Astrocyte (in vitro differentiated cells and primary cell): Measurements from ENCODE around the gene OR2AP1. TPM values are rescaled to one million over a fixed set of nuclear protein-coding genes. Genes with fewer than 3 reads are reported as not detected.
"Not testable (repeated sequence)": the region's sequence is repeated elsewhere in the genome, so short reads cannot be mapped to it uniquely, and the experiment has no call there.

Experiments
- DNase-seq: peaks from one replicate; pipeline ENCODE4 v3.0.0-alpha.2; 2010; ENCODE audit warnings: low read depth
- FAIRE-seq: peaks from 2 replicates; lab custom pipeline; 2011; peaks lifted over from hg19 to GRCh38; lab: Jason Lieb, UNC
- H2AFZ ChIP-seq: 2 replicates; pipeline ENCODE4 v1.6.0; 2012; ENCODE audit warnings: low read depth, low read length, inconsistent platforms
- H3K27ac ChIP-seq: 2 replicates; pipeline ENCODE4 v1.5.1; 2011; ENCODE audit warnings: low read depth, low read length, inconsistent platforms
- H3K27me3 ChIP-seq: 2 replicates; pipeline ENCODE4 v1.6.0; 2011; ENCODE audit warnings: low read length, inconsistent platforms; ENCODE audit not compliant: insufficient read depth
- H3K36me3 ChIP-seq: 2 replicates; pipeline ENCODE4 v1.5.1; 2011; ENCODE audit warnings: low read length, inconsistent platforms; ENCODE audit not compliant: insufficient read depth
- H3K4me1 ChIP-seq: 2 replicates; pipeline ENCODE4 v1.5.1; 2011; ENCODE audit warnings: low read length, inconsistent platforms; ENCODE audit not compliant: insufficient read depth
- H3K4me2 ChIP-seq: 2 replicates; pipeline ENCODE4 v1.6.0; 2012; ENCODE audit warnings: low read length, inconsistent platforms
- H3K4me3 ChIP-seq: 2 replicates; pipeline ENCODE4 v1.5.1; 2011; ENCODE audit warnings: low read depth, mild to moderate bottlenecking, low read length, inconsistent platforms; ENCODE audit not compliant: insufficient read depth
- H3K79me2 ChIP-seq: 2 replicates; pipeline ENCODE4 v1.6.0; 2012; ENCODE audit warnings: mild to moderate bottlenecking, low read length, inconsistent platforms; ENCODE audit not compliant: insufficient read depth
- H3K9ac ChIP-seq: 2 replicates; pipeline ENCODE4 v1.6.0; 2012; ENCODE audit warnings: mild to moderate bottlenecking, low read length, inconsistent platforms
- H3K9me3 ChIP-seq: 2 replicates; pipeline ENCODE4 v1.5.1; 2012; ENCODE audit warnings: low read depth, mild to moderate bottlenecking, low read length, inconsistent platforms; ENCODE audit not compliant: insufficient read depth
- H4K20me1 ChIP-seq: 2 replicates; pipeline ENCODE4 v1.6.0; 2012; ENCODE audit warnings: low read length, inconsistent platforms; ENCODE audit not compliant: insufficient read depth
- H3K27ac Mint-ChIP-seq: one replicate; pipeline ENCODE4 v1.8.0; 2021; ENCODE audit warnings: mild to moderate bottlenecking, mixed read lengths; ENCODE audit not compliant: unreplicated experiment
- H3K27me3 Mint-ChIP-seq: one replicate; pipeline ENCODE4 v1.8.0; 2021; ENCODE audit warnings: low read depth, mixed read lengths; ENCODE audit not compliant: unreplicated experiment
- H3K36me3 Mint-ChIP-seq: one replicate; pipeline ENCODE4 v1.8.0; 2021; ENCODE audit warnings: low read depth, mixed read lengths; ENCODE audit not compliant: unreplicated experiment
- H3K4me1 Mint-ChIP-seq: one replicate; pipeline ENCODE4 v1.8.0; 2021; ENCODE audit warnings: low read depth, mixed read lengths; ENCODE audit not compliant: unreplicated experiment
- H3K4me3 Mint-ChIP-seq: one replicate; pipeline ENCODE4 v1.8.0; 2021; ENCODE audit warnings: mild to moderate bottlenecking, moderate library complexity, mixed read lengths; ENCODE audit not compliant: unreplicated experiment
- H3K9me3 Mint-ChIP-seq: one replicate; pipeline ENCODE4 v1.8.0; 2021; ENCODE audit warnings: mild to moderate bottlenecking, mixed read lengths; ENCODE audit not compliant: unreplicated experiment
- EZH2 ChIP-seq: IDR thresholded peaks from 2 replicates; pipeline ENCODE4 v1.6.1; 2012; ENCODE audit warnings: mild to moderate bottlenecking, low read length, inconsistent platforms; ENCODE audit not compliant: insufficient read depth
- total RNA-seq: library from RNA; stranded (reverse); gene quantifications from 2 replicates; pipeline ENCODE4 v1.2.1, GENCODE V29; 2021
- TF ChIP-seq, protein P1 (sequence below): IDR thresholded peaks from 2 replicates; pipeline ENCODE4 v1.5.1; 2011; ENCODE audit warnings: low read depth, mild to moderate bottlenecking, inconsistent platforms, low read length, moderate library complexity; ENCODE audit not compliant: insufficient read depth

OR2AP1 gene
- total RNA-seq, 1 donor from 2014 or later: not detected

DNA sequence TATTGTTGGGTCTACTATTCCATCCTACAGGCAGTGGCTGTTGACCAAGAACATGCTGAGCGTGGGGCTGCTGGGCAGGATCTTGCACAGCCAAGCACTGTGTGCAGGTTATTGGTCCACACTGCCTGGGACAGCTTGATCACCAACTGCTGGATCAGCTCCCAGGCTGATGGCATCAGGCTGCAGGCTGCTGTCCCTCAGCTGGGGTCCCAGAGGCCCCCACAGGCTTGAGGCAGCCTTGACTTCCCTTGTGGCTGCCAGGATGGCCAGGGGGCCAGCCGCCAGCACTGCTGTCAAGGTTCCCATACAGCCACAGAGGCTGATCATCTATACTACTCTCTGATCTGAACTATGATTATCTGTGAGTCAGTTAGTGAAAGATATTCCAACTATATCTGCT, 9.8 kb downstream of the OR2AP1 start:
- Mint-ChIP-seq H3K36me3 (no peaks in the 10 kb centered on the region), H3K27me3 (peaks cover 1% of the 10 kb centered on the region), H3K4me1 (no peaks in the 10 kb centered on the region), H3K27ac (no peak overlapping the region), H3K4me3 (no peak overlapping the region), H3K9me3 (peaks cover 6% of the 10 kb centered on the region)
- H3K9me3 ChIP-seq: no peaks in the 10 kb centered on the region
- no peak overlapping the region for H3K9ac ChIP-seq
- H3K4me3 ChIP-seq: no peak overlapping the region
- DNase-seq (no peak), FAIRE-seq (no peak)
- H4K20me1 ChIP-seq: no peaks in the 10 kb centered on the region
- no peaks in the 10 kb centered on the region for H3K36me3 ChIP-seq
- H3K4me2 ChIP-seq: no peak overlapping the region
- no peak overlapping the region for H2AFZ ChIP-seq
- no peak for TF ChIP-seq EZH2
- TF ChIP-seq, protein P1, sequence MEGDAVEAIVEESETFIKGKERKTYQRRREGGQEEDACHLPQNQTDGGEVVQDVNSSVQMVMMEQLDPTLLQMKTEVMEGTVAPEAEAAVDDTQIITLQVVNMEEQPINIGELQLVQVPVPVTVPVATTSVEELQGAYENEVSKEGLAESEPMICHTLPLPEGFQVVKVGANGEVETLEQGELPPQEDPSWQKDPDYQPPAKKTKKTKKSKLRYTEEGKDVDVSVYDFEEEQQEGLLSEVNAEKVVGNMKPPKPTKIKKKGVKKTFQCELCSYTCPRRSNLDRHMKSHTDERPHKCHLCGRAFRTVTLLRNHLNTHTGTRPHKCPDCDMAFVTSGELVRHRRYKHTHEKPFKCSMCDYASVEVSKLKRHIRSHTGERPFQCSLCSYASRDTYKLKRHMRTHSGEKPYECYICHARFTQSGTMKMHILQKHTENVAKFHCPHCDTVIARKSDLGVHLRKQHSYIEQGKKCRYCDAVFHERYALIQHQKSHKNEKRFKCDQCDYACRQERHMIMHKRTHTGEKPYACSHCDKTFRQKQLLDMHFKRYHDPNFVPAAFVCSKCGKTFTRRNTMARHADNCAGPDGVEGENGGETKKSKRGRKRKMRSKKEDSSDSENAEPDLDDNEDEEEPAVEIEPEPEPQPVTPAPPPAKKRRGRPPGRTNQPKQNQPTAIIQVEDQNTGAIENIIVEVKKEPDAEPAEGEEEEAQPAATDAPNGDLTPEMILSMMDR: no peak
- no peaks in the 10 kb centered on the region for H3K4me1 ChIP-seq
- no peaks in the 10 kb centered on the region for H3K27me3 ChIP-seq
- H3K79me2 ChIP-seq: no peaks in the 10 kb centered on the region
- H3K27ac ChIP-seq: no peak overlapping the region

DNA sequence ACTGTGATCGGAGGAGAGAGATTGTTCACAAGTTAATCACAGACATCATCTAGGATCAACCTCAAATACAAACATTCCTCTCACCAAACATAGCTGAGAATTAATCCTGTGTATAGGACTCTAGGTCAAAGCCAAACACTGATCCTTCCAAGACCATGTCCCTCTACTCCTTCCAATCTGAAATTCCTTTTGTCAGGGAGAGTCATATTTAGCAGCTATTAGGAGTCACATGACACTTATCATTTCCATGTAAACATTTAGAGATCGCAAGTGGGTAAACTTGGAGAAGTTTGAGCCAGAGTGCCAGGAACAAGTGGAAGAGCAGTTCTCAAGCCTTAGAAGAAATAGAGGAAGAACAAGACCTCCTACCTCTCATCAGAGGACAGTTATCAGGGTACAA, 13.5 kb downstream of the OR2AP1 start:
- H3K27ac Mint-ChIP-seq: no peak overlapping the region
- Histone ChIP-seq H3K27me3 (no peaks in the 10 kb centered on the region), H3K36me3 (no peaks in the 10 kb centered on the region), H3K4me2 (no peak overlapping the region), H3K4me3 (no peak overlapping the region), H3K79me2 (no peaks in the 10 kb centered on the region), H3K4me1 (no peaks in the 10 kb centered on the region), H3K9ac (no peak overlapping the region), H3K9me3 (no peaks in the 10 kb centered on the region), H3K27ac (no peak overlapping the region), H4K20me1 (no peaks in the 10 kb centered on the region), H2AFZ (no peak overlapping the region)
- H3K4me3 Mint-ChIP-seq: no peak overlapping the region
- H3K4me1 Mint-ChIP-seq: no peaks in the 10 kb centered on the region
- FAIRE-seq (no peak), DNase-seq (no peak)
- peaks cover 4% of the 10 kb centered on the region for H3K9me3 Mint-ChIP-seq
- no peaks in the 10 kb centered on the region for H3K27me3 Mint-ChIP-seq
- TF ChIP-seq, protein P1: no peak
- TF ChIP-seq EZH2: no peak
- H3K36me3 Mint-ChIP-seq: peaks cover 2% of the 10 kb centered on the region

DNA sequence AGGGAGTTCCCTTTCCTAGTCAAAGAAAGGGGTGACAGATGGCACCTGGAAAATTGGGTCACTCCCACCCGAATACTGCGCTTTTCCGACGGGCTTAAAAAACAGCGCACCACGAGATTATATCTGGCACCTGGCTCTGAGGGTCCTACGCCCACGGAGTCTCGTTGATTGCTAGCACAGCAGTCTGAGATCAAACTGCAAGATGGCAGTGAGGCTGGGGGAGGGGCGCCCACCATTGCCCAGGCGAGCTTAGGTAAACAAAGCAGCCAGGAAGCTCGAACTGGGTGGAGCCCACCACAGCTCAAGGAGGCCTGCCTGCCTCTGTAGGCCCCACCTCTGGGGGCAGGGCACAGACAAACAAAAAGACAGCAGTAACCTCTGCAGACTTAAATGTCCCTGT, 17.9 kb downstream of the OR2AP1 start:
- FAIRE-seq: not testable (repeated sequence)

More for the DNA sequence above, 17.9 kb downstream of the OR2AP1 start:
- H2AFZ ChIP-seq, DNase-seq, H3K27me3 Mint-ChIP-seq, H3K4me3 Mint-ChIP-seq, H3K4me1 ChIP-seq, H3K36me3 ChIP-seq, H3K27ac Mint-ChIP-seq, H3K27me3 ChIP-seq, H3K36me3 Mint-ChIP-seq, H3K79me2 ChIP-seq, H4K20me1 ChIP-seq, H3K4me3 ChIP-seq, H3K4me2 ChIP-seq, H3K27ac ChIP-seq, H3K9ac ChIP-seq, H3K9me3 ChIP-seq, H3K4me1 Mint-ChIP-seq: not testable (repeated sequence)
- H3K9me3 Mint-ChIP-seq: peaks cover 14% of the 10 kb centered on the region
